Muscle of leg (tissue), 11 donors: ENCODE data around the gene GRIK4. TPM values are rescaled to one million over a fixed set of nuclear protein-coding genes. Genes with fewer than 3 reads are reported as not detected.

ENCODE experiments used
- DNase-seq: peaks from one replicate; pipeline ENCODE4 v3.0.0; 2013
- H3K27ac ChIP-seq: one replicate; pipeline ENCODE4 v1.5.1; 2013; ENCODE audit warnings: mild to moderate bottlenecking, low read length, control low read depth
- H3K27me3 ChIP-seq: one replicate; pipeline ENCODE4 v1.6.1; 2013; ENCODE audit warnings: low read length; ENCODE audit not compliant: control insufficient read depth, insufficient read depth
- H3K36me3 ChIP-seq: one replicate; pipeline ENCODE4 v1.6.1; 2013; ENCODE audit warnings: low read length; ENCODE audit not compliant: control insufficient read depth, insufficient read depth
- H3K4me1 ChIP-seq: one replicate; pipeline ENCODE4 v1.6.1; 2013; ENCODE audit warnings: low read length; ENCODE audit not compliant: control insufficient read depth, insufficient read depth
- H3K4me3 ChIP-seq: one replicate; pipeline ENCODE4 v1.5.1; 2013; ENCODE audit warnings: low read length, control low read depth
- H3K9me3 ChIP-seq: replicated peaks from 2 replicates; pipeline ENCODE4 v1.6.1; 2013; ENCODE audit warnings: low read depth, low read length; ENCODE audit not compliant: control insufficient read depth
- WGBS: methylation state at CpG from one replicate; pipeline ENCODE4 v1.1.5; 2013; ENCODE audit warnings: missing lambda C conversion rate; ENCODE audit not compliant: insufficient coverage; 5-methylcytosine and 5-hydroxymethylcytosine counted together
- polyA plus RNA-seq, 8 donors: library from polyadenylated mRNA; unstranded; fragments of 120-200 nt; gene quantifications; one replicate each; pipeline versions ENCODE4 v1.2.1 to v1.2.3, GENCODE V29; 2013; ENCODE audit warnings: inconsistent platforms in 1 of 8, low replicate concordance in 1 of 8; ENCODE audit not compliant: insufficient read length in 8 of 8, insufficient read depth in 1 of 8
- total RNA-seq: library from RNA; stranded (reverse); fragments of 120-200 nt; gene quantifications from one replicate; pipeline ENCODE4 v1.2.4, GENCODE V29; 2013

The GRIK4 gene
- total and polyA plus RNA-seq, 9 donors: 0.09 to 1.3 (median 0.50) TPM

DNA sequence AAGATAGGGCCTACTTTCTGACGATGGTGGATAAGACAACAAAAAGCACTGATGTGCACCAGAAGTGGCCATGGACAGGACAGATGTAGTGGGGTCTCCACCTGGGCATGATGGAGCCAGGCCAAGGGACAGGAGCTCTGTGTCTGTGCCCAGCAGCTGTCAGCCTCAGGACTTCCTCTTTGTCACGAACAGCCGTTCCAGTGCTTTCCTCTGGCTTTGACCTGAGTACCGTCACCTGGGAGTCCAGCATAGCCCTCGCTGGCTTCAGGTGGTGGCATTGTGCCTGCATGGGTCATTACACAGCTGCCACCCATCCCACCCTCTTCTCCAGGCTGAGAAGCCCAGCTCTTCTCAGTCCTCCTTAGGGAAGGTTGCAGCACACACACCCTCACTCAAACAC is 137.8 kb downstream of the GRIK4 start:
- 56% methylated on average over 5 of the region's 5 CpGs for WGBS
- H3K27ac ChIP-seq: no peak overlapping the region
- H3K4me1 ChIP-seq: peaks cover 5% of the 10 kb centered on the region
- no peak for DNase-seq
- H3K4me3 ChIP-seq: no peak overlapping the region
- H3K27me3 ChIP-seq: peaks cover 17% of the 10 kb centered on the region
- H3K36me3 ChIP-seq: no peaks in the 10 kb centered on the region
- peaks cover 2% of the 10 kb centered on the region for H3K9me3 ChIP-seq

- H3K27ac ChIP-seq: no peak overlapping the region
- DNase-seq: no peak
- H3K27me3 ChIP-seq: peaks cover 7% of the 10 kb centered on the region
- H3K4me1 ChIP-seq: no peaks in the 10 kb centered on the region
- H3K4me3 ChIP-seq: no peak overlapping the region
- H3K9me3 ChIP-seq: peaks cover 2% of the 10 kb centered on the region
- no peaks in the 10 kb centered on the region for H3K36me3 ChIP-seq
- 65% methylated on average over 3 of the region's 3 CpGs for WGBS
These were observed 139.8 kb downstream of the GRIK4 start for GRCh38 chr11:120651396-120651795.

GRCh38 chr11:120651836-120652235 is 140.3 kb downstream of the GRIK4 start:
- Histone ChIP-seq H3K27me3 (peaks cover 5% of the 10 kb centered on the region), H3K36me3 (no peaks in the 10 kb centered on the region), H3K9me3 (peaks cover 2% of the 10 kb centered on the region), H3K4me1 (no peaks in the 10 kb centered on the region), H3K4me3 (no peak overlapping the region), H3K27ac (no peak overlapping the region)
- no peak for DNase-seq
- WGBS: 100% methylated on average over 3 of the region's 6 CpGs

DNA sequence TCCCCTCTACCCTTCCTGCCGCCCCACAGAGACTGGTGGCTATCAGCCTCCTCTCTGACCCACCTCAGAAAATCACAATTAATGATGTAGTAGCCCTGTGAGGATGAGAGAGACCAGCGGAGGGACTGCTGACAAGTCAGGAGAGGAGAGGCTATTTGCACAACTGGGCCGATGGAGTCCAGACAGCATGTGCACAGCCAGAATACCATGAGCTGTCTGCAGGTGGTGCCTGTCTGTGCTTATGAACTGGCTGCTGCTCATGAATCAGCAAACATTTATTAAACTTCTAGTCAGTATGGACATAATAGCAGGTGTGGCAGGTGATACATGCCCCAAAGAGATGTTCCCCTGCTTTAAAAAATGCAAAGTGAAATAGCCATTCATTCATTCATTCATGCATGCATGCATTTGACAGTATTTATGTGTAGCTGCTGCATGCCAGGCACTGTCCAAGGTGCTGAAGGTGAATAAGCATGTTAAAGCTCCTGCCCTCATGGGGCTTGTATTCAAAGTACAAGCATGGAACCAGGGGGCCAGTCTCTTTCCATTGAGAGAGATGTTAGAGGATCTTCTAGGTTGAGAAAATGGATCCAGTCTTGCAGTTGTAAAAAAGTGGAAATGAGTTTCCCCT is 141.3 kb downstream of the GRIK4 start:
- 83% methylated on average over 1 of the region's 3 CpGs for WGBS
- Histone ChIP-seq H3K9me3 (peaks cover 2% of the 10 kb centered on the region), H3K4me3 (no peak overlapping the region), H3K36me3 (no peaks in the 10 kb centered on the region), H3K4me1 (no peaks in the 10 kb centered on the region), H3K27me3 (peaks cover 4% of the 10 kb centered on the region), H3K27ac (no peak overlapping the region)
- no peak for DNase-seq

- no peak for DNase-seq
- Histone ChIP-seq H3K27me3 (peaks cover 9% of the 10 kb centered on the region), H3K4me1 (no peaks in the 10 kb centered on the region), H3K4me3 (no peak overlapping the region), H3K9me3 (peaks cover 2% of the 10 kb centered on the region), H3K36me3 (no peaks in the 10 kb centered on the region), H3K27ac (no peak overlapping the region)
- WGBS: 87% methylated on average over 5 of the region's 5 CpGs
These were observed 144.0 kb downstream of the GRIK4 start for GRCh38 chr11:120655589-120655988.

DNA sequence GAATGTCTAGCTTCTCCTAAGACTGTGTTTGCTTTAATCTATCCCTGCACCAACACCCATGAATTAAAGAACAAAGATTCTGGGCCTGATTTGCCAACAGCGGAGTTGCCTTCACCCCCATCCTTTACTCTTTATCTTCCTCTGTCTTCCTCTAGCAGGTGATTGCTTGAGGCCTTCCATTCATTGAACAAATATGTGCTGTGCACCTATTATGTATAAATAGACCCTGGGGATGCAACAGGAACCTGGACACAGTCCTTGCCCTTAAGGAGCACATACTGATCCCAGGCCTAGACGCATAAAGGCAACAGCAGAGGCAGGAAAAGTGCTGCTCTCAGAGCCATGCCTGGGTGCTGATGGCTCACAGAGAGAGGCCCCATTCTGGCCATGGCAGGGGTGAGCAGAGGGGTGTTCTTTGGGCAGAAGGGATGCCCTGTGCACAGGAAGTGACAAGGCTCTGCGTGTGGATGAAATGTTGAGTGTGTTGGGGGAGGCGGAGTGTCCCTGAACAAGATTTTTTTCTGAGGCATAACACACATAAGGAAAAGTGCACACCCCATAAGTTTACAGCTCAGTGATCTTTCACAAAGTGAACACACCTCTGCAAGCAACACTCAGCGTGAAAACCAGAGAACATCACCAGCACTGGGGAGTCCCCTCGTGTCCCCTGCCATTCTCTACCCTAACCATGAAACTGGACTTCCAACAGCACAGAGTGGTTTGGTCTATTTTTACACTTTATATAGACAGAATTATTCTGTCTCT is 145.9 kb downstream of the GRIK4 start:
- WGBS: 71% methylated on average over 1 of the region's 6 CpGs
- peaks cover 13% of the 10 kb centered on the region for H3K27me3 ChIP-seq
- H3K36me3 ChIP-seq: no peaks in the 10 kb centered on the region
- no peak overlapping the region for H3K27ac ChIP-seq
- H3K4me3 ChIP-seq: no peak overlapping the region
- H3K4me1 ChIP-seq: no peaks in the 10 kb centered on the region
- no peak for DNase-seq
- H3K9me3 ChIP-seq: peaks cover 2% of the 10 kb centered on the region

DNA sequence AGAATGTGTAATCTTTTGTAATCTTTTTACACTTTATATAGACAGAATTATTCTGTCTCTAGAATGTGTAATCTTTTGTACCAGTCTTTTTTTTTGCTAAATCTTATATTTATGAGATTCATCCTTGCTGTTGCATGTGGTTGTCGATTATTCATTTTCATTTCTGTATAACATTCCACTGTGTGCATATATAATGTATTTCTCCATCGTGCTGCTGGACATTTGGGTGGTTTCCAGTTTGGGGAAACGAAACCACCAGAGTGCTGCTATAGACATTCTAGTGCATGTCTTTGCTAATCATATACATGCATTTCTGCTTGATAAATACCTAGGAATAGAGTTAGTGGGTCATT is 146.5 kb downstream of the GRIK4 start:
- Histone ChIP-seq H3K27me3 (peaks cover 15% of the 10 kb centered on the region), H3K4me3 (no peak overlapping the region), H3K36me3 (no peaks in the 10 kb centered on the region), H3K9me3 (peaks cover under 1% of the 10 kb centered on the region), H3K4me1 (no peaks in the 10 kb centered on the region), H3K27ac (no peak overlapping the region)
- WGBS: no CpG with 5 or more reads among the region's 3 CpGs
- no peak for DNase-seq

DNA sequence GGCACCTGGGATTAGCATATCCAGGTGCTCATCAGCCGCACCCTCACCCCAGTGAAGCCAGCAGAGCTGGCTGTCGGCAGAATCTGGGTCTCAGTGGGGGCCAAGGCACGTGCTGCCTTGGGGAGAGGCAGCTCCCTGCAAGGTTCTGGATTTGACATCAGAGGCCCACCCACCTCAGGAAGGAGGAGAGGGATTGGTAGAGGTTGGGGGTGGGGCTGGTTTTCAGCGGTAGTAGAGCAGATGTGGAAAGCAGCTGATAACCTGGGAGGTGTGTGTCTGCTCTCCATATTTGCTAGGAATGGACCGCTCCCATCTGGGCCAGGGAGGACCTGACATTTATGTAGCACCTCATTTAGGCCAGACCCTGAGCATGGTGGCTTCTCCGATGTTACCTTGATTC is 147.5 kb downstream of the GRIK4 start:
- Histone ChIP-seq H3K27me3 (peaks cover 15% of the 10 kb centered on the region), H3K36me3 (no peaks in the 10 kb centered on the region), H3K27ac (no peak overlapping the region), H3K4me1 (no peaks in the 10 kb centered on the region), H3K4me3 (no peak overlapping the region), H3K9me3 (no peaks in the 10 kb centered on the region)
- 83% methylated on average over 2 of the region's 6 CpGs for WGBS
- no peak for DNase-seq

GRCh38 chr11:120660024-120660565 is 148.5 kb downstream of the GRIK4 start:
- Histone ChIP-seq H3K27me3 (peaks cover 15% of the 10 kb centered on the region), H3K36me3 (no peaks in the 10 kb centered on the region), H3K4me3 (no peak overlapping the region), H3K9me3 (no peaks in the 10 kb centered on the region), H3K27ac (no peak overlapping the region), H3K4me1 (no peaks in the 10 kb centered on the region)
- WGBS: 44% methylated on average over 12 of the region's 17 CpGs
- no peak for DNase-seq

- Histone ChIP-seq H3K27me3 (peaks cover 19% of the 10 kb centered on the region), H3K4me3 (no peak overlapping the region), H3K36me3 (no peaks in the 10 kb centered on the region), H3K27ac (no peak overlapping the region), H3K9me3 (no peaks in the 10 kb centered on the region), H3K4me1 (no peaks in the 10 kb centered on the region)
- DNase-seq: no peak
- WGBS: 33% methylated on average over 7 of the region's 9 CpGs
These were observed 150.6 kb downstream of the GRIK4 start for GRCh38 chr11:120662071-120662676.
